Measurements from ENCODE around the gene OR5M3. TPM values are rescaled to one million over a fixed set of nuclear protein-coding genes. Genes with fewer than 3 reads are reported as not detected.

The OR5M3 gene
- total and polyA plus RNA-seq, 4 donors: not detected

- Histone ChIP-seq H3K4me1 (ENCODE audit: control insufficient read depth in 4 of 4, insufficient read depth in 4 of 4, low read length in 3 of 4) (no peaks in the 10 kb centered on the region), H3K27ac (ENCODE audit: low read depth in 1 of 2, low read length in 2 of 2) (no peak overlapping the region), H3K4me3 (ENCODE audit: low read depth in 1 of 3, low read length in 3 of 3) (no peak overlapping the region), H3K36me3 (ENCODE audit: control insufficient read depth in 4 of 4, insufficient read depth in 3 of 4, low read depth in 1 of 4, low read length in 3 of 4) (no peaks in the 10 kb centered on the region), H3K27me3 (ENCODE audit: control insufficient read depth in 4 of 4, insufficient read depth in 4 of 4, low read length in 3 of 4) (no peaks in the 10 kb centered on the region), H3K9me3 (ENCODE audit: control insufficient read depth in 4 of 4, low read length in 3 of 4) (peaks cover 0 to 2% (median 0%) of the 10 kb centered on the region in 4 donors), H3K9ac (ENCODE audit: low read depth in 1 of 2, low read length in 2 of 2) (no peak overlapping the region)
- TF ChIP-seq GABPA (IDR thresholded peaks at IDR 0.05 in 1 of 2, conservative IDR thresholded peaks at IDR 0.05 in 1 of 2): no peak
- TF ChIP-seq FOXA1 (IDR thresholded peaks at IDR 0.05): no peak
- no peak for TF ChIP-seq MAX (IDR thresholded peaks at IDR 0.05)
- no peak for TF ChIP-seq HNF4G (IDR thresholded peaks at IDR 0.05)
- TF ChIP-seq SP1 (IDR thresholded peaks at IDR 0.05): no peak
- TF ChIP-seq HNF4A (conservative IDR thresholded peaks at IDR 0.05): no peak
- no peak for TF ChIP-seq JUND (IDR thresholded peaks at IDR 0.05)
- no peak for TF ChIP-seq REST (IDR thresholded peaks at IDR 0.05)
- 97% methylated on average over 28 of the region's 28 CpGs for WGBS
- DNase-seq (ENCODE audit: low spot score): no peak
Observed at GRCh38 chr11:56497010-56497409, 23.9 kb upstream of the OR5M3 start.

- Histone ChIP-seq H3K27ac (ENCODE audit: low read depth in 1 of 2, low read length in 2 of 2) (no peak overlapping the region), H3K36me3 (ENCODE audit: control insufficient read depth in 4 of 4, insufficient read depth in 3 of 4, low read depth in 1 of 4, low read length in 3 of 4) (no peaks in the 10 kb centered on the region), H3K4me1 (ENCODE audit: control insufficient read depth in 4 of 4, insufficient read depth in 4 of 4, low read length in 3 of 4) (no peaks in the 10 kb centered on the region), H3K9me3 (ENCODE audit: control insufficient read depth in 4 of 4, low read length in 3 of 4) (peaks cover 0 to 2% (median 0%) of the 10 kb centered on the region in 4 donors), H3K4me3 (ENCODE audit: low read depth in 1 of 3, low read length in 3 of 3) (no peak overlapping the region), H3K9ac (ENCODE audit: low read depth in 1 of 2, low read length in 2 of 2) (no peak overlapping the region), H3K27me3 (ENCODE audit: control insufficient read depth in 4 of 4, insufficient read depth in 4 of 4, low read length in 3 of 4) (no peaks in the 10 kb centered on the region)
- no peak for DNase-seq (ENCODE audit: low spot score)
- WGBS: 66% methylated on average over 2 of the region's 2 CpGs
- TF ChIP-seq FOXA1 (IDR thresholded peaks at IDR 0.05): no peak
- no peak for TF ChIP-seq GABPA (IDR thresholded peaks at IDR 0.05 in 1 of 2, conservative IDR thresholded peaks at IDR 0.05 in 1 of 2)
- TF ChIP-seq NR2F2 (IDR thresholded peaks at IDR 0.05): no peak
- no peak for TF ChIP-seq SP1 (IDR thresholded peaks at IDR 0.05)
- no peak for TF ChIP-seq ZBTB33 (IDR thresholded peaks at IDR 0.05)
- no peak for TF ChIP-seq ATF3 (IDR thresholded peaks at IDR 0.05)
- TF ChIP-seq FOXA2 (IDR thresholded peaks at IDR 0.05): no peak
- no peak for TF ChIP-seq JUND (IDR thresholded peaks at IDR 0.05)
Observed at GRCh38 chr11:56495117-56495516, 22.0 kb upstream of the OR5M3 start.

GRCh38 chr11:56491270-56491669, 18.1 kb upstream of the OR5M3 start, which contains the start of gene OR5M8:
TSS of gene OR5M8 (minus strand) at chr11:56491370. CDS start at chr11:56491370, 0 bp downstream.
- no peak for DNase-seq (ENCODE audit: low spot score)
- no peak within 1 kb of the TSS for H3K4me3 ChIP-seq (ENCODE audit: low read depth in 1 of 3, low read length in 3 of 3)
- H3K4me1 ChIP-seq (ENCODE audit: control insufficient read depth in 4 of 4, insufficient read depth in 4 of 4, low read length in 3 of 4): no peaks in the 10 kb centered on the region
- H3K9ac ChIP-seq (ENCODE audit: low read depth in 1 of 2, low read length in 2 of 2): no peak within 1 kb of the TSS
- peaks cover 0 to 3% (median 0%) of the 10 kb centered on the region in 4 donors for H3K9me3 ChIP-seq (ENCODE audit: control insufficient read depth in 4 of 4, low read length in 3 of 4)
- no peak within 1 kb of the TSS for H3K27ac ChIP-seq (ENCODE audit: low read depth in 1 of 2, low read length in 2 of 2)
- WGBS: 68% methylated on average over 7 of the region's 7 CpGs
- H3K27me3 ChIP-seq (ENCODE audit: control insufficient read depth in 4 of 4, insufficient read depth in 4 of 4, low read length in 3 of 4): no peaks in the 10 kb centered on the region
- no peaks in the 10 kb centered on the region for H3K36me3 ChIP-seq (ENCODE audit: control insufficient read depth in 4 of 4, insufficient read depth in 3 of 4, low read depth in 1 of 4, low read length in 3 of 4)
- no peak for TF ChIP-seq RAD21 (IDR thresholded peaks at IDR 0.05)
- TF ChIP-seq RXRA (IDR thresholded peaks at IDR 0.05): no peak
- no peak for TF ChIP-seq YY1 (IDR thresholded peaks at IDR 0.05)
- no peak for TF ChIP-seq FOXA1 (IDR thresholded peaks at IDR 0.05)
- no peak for TF ChIP-seq FOXA2 (IDR thresholded peaks at IDR 0.05)
- TF ChIP-seq REST (IDR thresholded peaks at IDR 0.05): no peak
- TF ChIP-seq MAX (IDR thresholded peaks at IDR 0.05): no peak
- no peak for TF ChIP-seq CTCF (IDR thresholded peaks at IDR 0.05; ENCODE audit: low read depth, low read length, missing input control)
- no peak for TF ChIP-seq GABPA (IDR thresholded peaks at IDR 0.05 in 1 of 2, conservative IDR thresholded peaks at IDR 0.05 in 1 of 2)
- TF ChIP-seq JUND (IDR thresholded peaks at IDR 0.05): no peak
